HepG2 (cell line): ENCODE results near the gene POFUT2. TPM values are rescaled to one million over a fixed set of nuclear protein-coding genes. Genes with fewer than 3 reads are reported as not detected.

Source experiments
- GMEB2 ChIP-seq: IDR thresholded peaks from 2 replicates; pipeline ENCODE4 v1.6.1; 2016; ENCODE audit warnings: missing biosample characterization, missing genetic modification reagents, low read depth
- KIAA2018 ChIP-seq: sonication (generic); formaldehyde crosslinking; IDR thresholded peaks from 2 replicates; pipeline ENCODE4 v1.5.0; 2020; ENCODE audit warnings: mild to moderate bottlenecking, missing genetic modification reagents, borderline replicate concordance
- KLF9 ChIP-seq: IDR thresholded peaks from 2 replicates; pipeline ENCODE4 v1.6.1; 2016; ENCODE audit warnings: low read depth
- MEIS2 ChIP-seq: sonication (generic); formaldehyde crosslinking; IDR thresholded peaks from 2 replicates; pipeline ENCODE4 v1.9.0; 2021; ENCODE audit warnings: mild to moderate bottlenecking, missing genetic modification reagents
- MLXIP ChIP-seq: sonication (generic); formaldehyde crosslinking; IDR thresholded peaks from 2 replicates; pipeline ENCODE4 v1.9.0; 2021; ENCODE audit warnings: missing genetic modification reagents, borderline replicate concordance
- NBN ChIP-seq: fragments of 450-650 bp; conservative IDR thresholded peaks from 2 replicates; pipeline ENCODE4 v1.6.1; 2017
- SOX13 ChIP-seq, 3 experiments: fragments of 450-650 bp in 1 of 3; sonication (generic) in 1 of 3; formaldehyde crosslinking in 1 of 3; IDR thresholded peaks in 2 of 3; conservative IDR thresholded peaks in 1 of 3; 2 replicates each; pipeline versions ENCODE4 v1.5.0 to v1.6.1; 2016 to 2020; ENCODE audit warnings: antibody characterized with exemption in 1 of 3, mild to moderate bottlenecking in 1 of 3, missing compliant biosample characterization in 1 of 3, missing genetic modification reagents in 1 of 3, moderate library complexity in 1 of 3
- SOX6 ChIP-seq, 2 experiments: fragments of 450-650 bp in 1 of 2; sonication (generic) in 1 of 2; formaldehyde crosslinking in 1 of 2; IDR thresholded peaks; 2 replicates each; pipeline versions ENCODE4 v1.4.0 to v1.6.1; 2017 to 2020; ENCODE audit warnings: antibody characterized with exemption in 1 of 2, mild to moderate bottlenecking in 1 of 2, missing genetic modification reagents in 1 of 2
- TAF1 ChIP-seq: sonication (generic); formaldehyde crosslinking; IDR thresholded peaks from 2 replicates; pipeline ENCODE4 v1.4.0; 2020; ENCODE audit warnings: missing genetic modification reagents
- TCF12 ChIP-seq, 2 experiments: fragments of 450-650 bp in 1 of 2; sonication (generic) in 1 of 2; formaldehyde crosslinking in 1 of 2; IDR thresholded peaks; 2 replicates each; pipeline versions ENCODE4 v1.6.1 to v1.8.0; 2017 to 2022; ENCODE audit warnings: antibody characterized with exemption in 1 of 2, mild to moderate bottlenecking in 1 of 2, missing genetic modification reagents in 1 of 2, moderate library complexity in 1 of 2
- ZNF296 ChIP-seq: sonication (generic); formaldehyde crosslinking; conservative IDR thresholded peaks from 2 replicates; pipeline ENCODE4 v1.5.0; 2020; ENCODE audit warnings: mild to moderate bottlenecking, missing genetic modification reagents
- ZNF350 ChIP-seq: sonication (generic); formaldehyde crosslinking; IDR thresholded peaks from 2 replicates; pipeline ENCODE4 v1.4.0; 2020; ENCODE audit warnings: mild to moderate bottlenecking, low read depth, missing genetic modification reagents, borderline replicate concordance
- ZNF510 ChIP-seq: sonication (generic); formaldehyde crosslinking; IDR thresholded peaks from 2 replicates; pipeline ENCODE4 v1.4.0; 2020; ENCODE audit warnings: low read depth, mild to moderate bottlenecking, missing genetic modification reagents
- ZNF780A ChIP-seq: sonication (generic); formaldehyde crosslinking; IDR thresholded peaks from 2 replicates; pipeline ENCODE4 v1.8.0; 2022; ENCODE audit warnings: mild to moderate bottlenecking, missing genetic modification reagents, moderate library complexity
- ZNF839 ChIP-seq: sonication (generic); formaldehyde crosslinking; IDR thresholded peaks from 2 replicates; pipeline ENCODE4 v1.4.0; 2020; ENCODE audit warnings: missing genetic modification reagents, mild to moderate bottlenecking, borderline replicate concordance
- polyA plus RNA-seq, 8 experiments: library from polyadenylated mRNA; depleted of rRNA in 3 of 8; stranded (reverse) in 7 of 8; unstranded in 1 of 8; fragments of >200 nt; fragmentation: Illumina TruSeq in 4 of 8; extraction: Trizol in 4 of 8; gene quantifications; 2 replicates each; pipeline versions ENCODE4 v1.2.1 to v1.2.3, GENCODE V29; 2011 to 2016; ENCODE audit warnings: low read depth in 4 of 8, missing spikeins in 1 of 8, mixed read lengths in 1 of 8; ENCODE audit not compliant: insufficient read depth in 1 of 8
- total RNA-seq, 5 experiments: library from RNA; depleted of rRNA; stranded (reverse); fragments of >200 nt; fragmentation: Illumina TruSeq; extraction: Trizol; gene quantifications; 2 replicates each; pipeline ENCODE4 v1.2.3, GENCODE V29; 2016; ENCODE audit warnings: low read depth in 1 of 5

The POFUT2 gene
- total and polyA plus RNA-seq, 2 of the 13 experiments (the other 11 are each of a cell fraction or from before 2014, with no cell fraction given) = 22.8 to 24.0 TPM

GRCh38 chr21:45330075-45330781 is 42.5 kb upstream of the POFUT2 start (continued):
- no peak for TF ChIP-seq MLXIP (CRISPR knock-in tag)
- TF ChIP-seq MEIS2 (CRISPR knock-in tag) = no peak
- peak; percentile 75; the same call in 1 of the 2 replicates for TF ChIP-seq ZNF350 (CRISPR knock-in tag)
- TF ChIP-seq NBN = no peak
- TF ChIP-seq SOX13 (IDR thresholded peaks at IDR 0.05) = no peak
- TF ChIP-seq SOX13 (CRISPR knock-in tag; conservative IDR thresholded peaks at IDR 0.05 in 1 of 2, IDR thresholded peaks at IDR 0.05 in 1 of 2) = peak in 1 of 2 experiments; percentile 65; a peak in 2 of 4 replicates
- no peak for TF ChIP-seq GMEB2 (CRISPR knock-in tag)
- TF ChIP-seq TAF1 (CRISPR knock-in tag) = no peak
- TF ChIP-seq ZNF839 (CRISPR knock-in tag) = 0 out of 2 replicates have a peak, but pooled peaks have one; percentile 46
- no peak for TF ChIP-seq SOX6 (IDR thresholded peaks at IDR 0.05)
- peak; percentile 40; the same call in 1 of the 2 replicates for TF ChIP-seq SOX6 (CRISPR knock-in tag; IDR thresholded peaks at IDR 0.05)
- no peak for TF ChIP-seq KLF9
- no peak for TF ChIP-seq ZNF780A (CRISPR knock-in tag)
- no peak for TF ChIP-seq TCF12 (IDR thresholded peaks at IDR 0.05)
- no peak for TF ChIP-seq TCF12 (CRISPR knock-in tag; IDR thresholded peaks at IDR 0.05)
- TF ChIP-seq KIAA2018 (CRISPR knock-in tag) = no peak
- no peak; the same call in 1 of the 2 replicates for TF ChIP-seq ZNF296 (CRISPR knock-in tag)
- no peak for TF ChIP-seq ZNF510
